SW480 (cell line): ENCODE measurements around the gene VWA8.
"Not testable (repeated sequence)": the region's sequence is repeated elsewhere in the genome, so short reads cannot be mapped to it uniquely, and the experiment has no call there.

Experiments used
- DNase-seq: peaks from one replicate; pipeline ENCODE4 v3.0.0-alpha.2; 2016; ENCODE audit warnings: low spot score

Gene VWA8

DNA sequence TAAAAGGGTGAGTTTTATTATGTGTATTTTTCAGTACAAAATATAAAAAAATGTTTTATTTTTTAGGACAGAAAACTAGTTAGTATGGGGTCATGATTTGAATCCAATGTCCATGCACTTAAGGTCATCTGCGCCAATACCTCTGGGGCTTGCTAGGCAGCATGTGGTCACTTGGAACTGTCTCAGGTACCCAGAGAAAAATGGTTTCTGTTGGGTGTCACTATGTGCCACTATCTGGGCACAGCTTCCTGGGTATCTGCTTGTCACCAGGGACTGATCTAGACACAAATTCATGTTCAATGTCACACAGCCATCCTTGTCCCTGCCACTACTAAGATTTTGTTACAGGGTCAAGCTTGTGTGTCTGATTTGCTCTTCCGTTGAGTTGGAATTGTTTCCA, 403.2 kb downstream of the VWA8 start:
- no peak for DNase-seq

DNA sequence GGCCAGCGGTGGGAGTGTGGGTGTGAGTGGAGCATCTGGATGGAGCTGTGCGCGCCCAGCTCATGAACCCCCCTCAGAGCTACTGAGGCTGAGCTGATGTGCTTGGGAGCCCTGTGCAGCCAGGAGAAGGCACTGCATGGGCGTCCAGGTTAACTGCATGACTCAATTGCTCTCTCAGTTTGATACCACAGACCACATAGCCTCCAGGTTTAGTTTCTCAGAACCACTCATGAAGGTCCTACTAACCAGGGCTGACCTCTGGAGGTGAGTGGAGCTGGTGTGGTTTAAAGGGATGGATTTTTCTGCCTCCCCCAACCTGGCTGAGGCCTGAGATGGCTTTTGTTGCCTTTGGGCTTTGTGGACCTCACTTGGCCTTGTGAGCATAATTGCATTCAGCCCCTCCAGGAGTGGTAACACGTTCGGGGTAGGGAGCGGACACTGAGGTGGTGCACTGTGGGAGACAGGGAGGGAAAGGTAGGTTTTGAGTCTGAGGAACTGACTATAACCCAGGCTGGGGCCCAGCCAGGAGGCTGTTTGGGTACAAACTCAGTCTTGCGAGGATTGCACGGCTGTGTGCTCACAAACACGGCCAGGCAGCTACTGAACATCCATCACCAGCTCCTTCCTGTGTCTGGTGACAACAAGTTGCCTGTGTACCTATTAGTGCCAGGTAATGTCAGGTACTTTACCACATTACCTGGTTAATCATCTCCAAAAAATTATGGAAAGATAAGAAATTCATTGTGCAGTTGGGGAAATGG, 406.1 kb downstream of the VWA8 start:
- DNase-seq, result no peak

DNA sequence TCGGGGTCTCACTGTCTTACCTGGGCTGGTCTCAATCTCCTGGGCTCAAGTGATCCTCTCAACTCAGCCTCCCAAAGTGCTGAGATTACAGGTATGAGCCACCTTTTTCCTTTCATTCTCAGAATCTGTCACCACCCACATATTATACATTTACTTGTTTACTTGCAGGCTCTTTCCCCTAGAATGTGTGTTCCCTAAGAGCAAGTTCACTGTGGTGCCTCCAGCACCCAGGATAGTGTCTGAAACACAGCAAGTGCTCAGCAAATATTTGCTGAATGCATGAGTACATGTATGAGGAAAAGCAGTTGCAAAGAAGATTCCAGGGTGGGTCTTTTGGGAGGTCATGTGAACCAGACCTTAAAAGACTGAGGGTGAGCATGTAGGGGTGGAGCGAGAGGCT, 406.7 kb downstream of the VWA8 start:
- no peak for DNase-seq

DNA sequence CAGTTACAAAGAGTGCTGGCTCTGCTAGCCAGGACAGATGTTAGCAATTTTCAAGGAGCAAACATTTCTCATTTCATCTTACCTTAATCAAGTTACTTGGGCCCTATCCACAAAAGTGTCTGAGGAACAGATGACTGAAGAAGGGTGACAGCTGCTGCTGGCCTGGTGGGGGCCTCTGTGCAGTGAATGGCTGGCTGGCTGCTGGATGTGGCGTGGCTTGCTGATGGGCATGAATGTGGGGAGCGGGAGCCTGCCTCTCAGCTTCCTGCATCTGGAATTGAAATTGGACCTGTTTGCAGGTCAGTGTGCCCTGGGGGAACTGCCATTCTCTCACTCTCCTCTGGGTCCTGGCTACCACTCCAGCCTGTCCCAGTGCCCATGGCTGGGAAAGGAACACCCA, 408.9 kb downstream of the VWA8 start:
- DNase-seq, result no peak

DNA sequence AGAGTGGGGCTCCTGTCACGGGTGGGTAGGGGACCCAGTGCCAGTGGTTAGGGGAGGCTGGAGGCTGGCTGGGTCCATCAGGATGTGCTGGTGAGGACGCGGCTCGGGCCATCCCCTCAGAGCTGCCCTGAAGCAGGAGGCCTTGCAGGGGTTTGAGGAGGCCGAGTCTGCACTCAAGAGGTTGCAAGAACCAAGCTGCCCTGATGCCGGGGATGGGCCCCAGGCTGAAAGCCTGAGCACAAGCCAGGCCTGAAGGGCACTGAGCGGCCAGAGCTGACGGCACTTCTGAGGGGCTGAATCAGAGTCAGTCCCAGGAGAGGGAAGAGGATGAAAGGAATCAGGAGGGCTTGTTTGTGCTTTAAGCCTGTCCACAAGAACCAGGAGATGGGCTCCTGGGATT, 410.6 kb downstream of the VWA8 start:
- no peak for DNase-seq

DNA sequence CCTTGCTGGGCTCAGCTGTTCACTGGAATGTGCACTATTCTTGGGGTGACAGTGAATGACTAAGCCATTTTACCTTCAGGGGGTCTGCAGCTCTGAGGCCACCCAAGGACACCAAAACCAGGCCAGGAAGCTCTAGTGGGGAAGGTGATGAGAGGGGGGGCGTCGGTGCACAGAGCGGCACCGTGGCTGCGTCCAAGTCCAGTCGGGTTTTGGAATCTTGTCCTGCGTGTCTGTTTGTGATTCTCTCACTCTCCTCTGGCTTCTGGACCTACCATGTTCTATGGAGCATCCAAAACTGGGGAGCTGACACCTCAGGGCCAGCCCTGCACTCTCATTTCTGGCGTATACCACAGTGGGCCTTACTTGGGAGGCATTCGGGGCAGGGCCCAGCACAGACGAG, 411.4 kb downstream of the VWA8 start:
- DNase-seq, result no peak

DNA sequence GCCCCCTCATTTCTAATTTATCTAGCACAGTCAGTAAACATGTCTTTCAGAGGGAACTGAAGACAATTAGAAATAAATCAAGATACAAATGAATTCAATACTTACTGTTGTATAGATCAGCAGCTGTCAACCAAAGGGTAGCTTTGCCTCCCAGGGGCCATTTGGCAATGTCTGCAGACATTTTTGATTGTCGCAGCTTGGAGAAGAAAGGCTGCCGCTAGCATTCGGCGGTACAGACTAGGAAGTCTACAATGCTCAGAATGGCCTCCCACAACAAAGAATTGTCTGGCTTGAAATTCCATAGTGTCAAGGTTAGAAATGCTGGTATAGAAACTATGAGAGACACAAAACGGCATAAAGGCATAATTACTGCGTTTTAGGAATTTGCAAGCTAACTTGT, 412.0 kb downstream of the VWA8 start:
- no peak for DNase-seq

DNA sequence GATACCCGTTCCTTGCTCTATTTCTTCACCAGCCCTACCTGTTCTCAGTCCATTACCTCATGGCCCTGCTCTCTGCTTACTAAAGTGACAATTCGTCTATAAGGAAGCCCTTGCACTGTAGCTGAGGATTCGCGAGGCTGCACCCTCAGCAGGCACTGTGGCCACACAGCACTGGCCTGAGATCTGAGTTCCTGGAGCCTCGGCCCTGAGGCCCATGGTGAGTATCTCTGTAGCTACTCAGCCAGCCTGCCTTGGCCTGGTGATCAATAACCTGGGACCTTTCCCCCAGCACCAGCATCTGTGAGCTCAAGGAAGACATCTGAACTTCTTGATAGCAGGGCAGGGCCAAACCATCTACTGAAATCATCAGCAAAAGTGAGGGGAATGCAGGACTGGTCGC, 412.9 kb downstream of the VWA8 start:
- DNase-seq, result no peak

DNA sequence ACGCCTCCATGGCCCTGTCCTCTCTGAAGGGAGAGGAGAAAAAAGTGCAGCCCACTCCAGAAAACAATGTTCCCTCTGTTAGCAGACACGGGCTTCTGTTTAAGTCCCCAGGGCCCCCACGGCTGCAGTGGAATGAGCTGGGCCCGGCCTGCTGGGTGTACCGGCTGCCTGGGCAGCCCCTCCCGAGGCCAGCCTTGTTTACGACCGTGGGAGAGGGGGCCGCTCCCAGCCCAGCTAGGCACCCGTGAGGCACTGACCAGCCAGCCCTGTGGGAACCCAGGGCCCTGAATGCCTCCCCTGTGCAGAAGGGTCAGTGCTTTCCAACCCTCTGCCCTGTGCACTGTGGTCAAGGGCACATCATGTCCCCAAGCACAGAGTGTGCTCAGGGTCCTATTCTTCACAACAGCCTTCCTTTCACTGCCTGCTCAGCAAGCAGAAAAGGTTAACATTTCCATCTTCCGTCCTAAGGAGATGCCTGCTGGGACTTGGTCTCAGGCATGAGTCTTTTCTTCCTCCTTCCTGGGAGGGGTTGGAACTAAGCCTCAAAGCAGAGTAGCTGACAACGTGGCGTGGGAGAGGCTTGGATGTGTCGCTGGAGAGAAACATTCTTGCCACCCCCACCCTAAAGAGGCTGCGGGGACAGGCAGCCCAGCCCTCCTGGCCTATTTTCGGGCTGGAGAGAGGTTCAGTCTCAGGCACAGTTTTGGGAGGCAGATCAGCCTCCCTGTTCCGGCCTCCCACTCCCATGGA, 413.5 kb downstream of the VWA8 start:
- no peak for DNase-seq

DNA sequence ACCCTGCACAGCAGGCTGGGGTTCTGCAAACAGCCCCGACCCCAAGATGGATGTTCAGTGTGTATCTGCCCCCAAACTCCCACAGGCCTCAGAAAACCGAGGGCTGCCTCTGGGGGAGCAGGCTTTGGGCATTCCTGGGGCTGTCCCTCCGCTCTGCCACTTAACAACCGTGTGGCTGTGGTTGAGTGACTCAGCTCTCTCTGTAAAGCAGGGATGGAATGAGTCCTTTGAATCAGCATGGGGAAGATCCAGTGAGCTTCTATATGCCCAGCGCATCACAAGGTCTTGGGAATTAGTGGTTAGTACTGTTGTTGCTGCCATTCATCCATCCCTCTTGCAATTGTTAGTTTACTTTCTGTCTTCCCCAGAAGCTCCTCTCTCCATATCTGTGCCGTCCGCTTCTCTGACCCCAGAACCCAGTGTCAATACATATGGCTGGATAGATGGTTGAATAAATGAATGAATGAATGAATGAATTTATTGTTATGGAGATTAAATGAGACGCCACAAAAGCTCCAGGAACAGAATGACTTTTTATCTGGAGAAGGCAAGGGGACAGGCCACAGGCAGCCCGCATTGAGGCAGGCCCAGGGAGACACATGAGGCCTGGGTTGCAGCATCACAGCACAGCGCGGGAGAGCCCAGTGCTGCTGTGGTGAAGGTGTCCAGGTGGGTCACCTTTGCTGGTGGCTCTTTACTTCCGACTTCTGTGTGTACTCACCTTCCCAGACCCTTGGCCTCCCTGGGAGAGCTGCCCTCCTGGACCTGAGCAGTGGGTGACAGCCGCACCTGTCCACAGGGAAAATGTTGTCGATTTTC, 414.3 kb downstream of the VWA8 start:
- peak; percentile 92 for DNase-seq

DNA sequence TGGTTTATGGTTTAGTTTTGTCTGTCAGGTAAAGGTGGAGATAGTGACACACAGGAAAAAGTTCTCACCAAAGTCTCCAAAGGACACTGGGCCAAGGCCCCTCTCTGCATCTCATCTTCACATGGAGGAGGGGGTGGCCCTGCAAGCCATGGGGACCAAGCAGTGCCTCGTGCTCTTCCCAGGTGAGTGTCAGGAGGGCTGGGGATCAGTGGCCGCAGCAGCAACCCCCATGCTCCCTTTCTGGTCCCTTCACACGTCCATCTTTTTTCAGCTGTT, 415.5 kb downstream of the VWA8 start:
- no peak for DNase-seq

DNA sequence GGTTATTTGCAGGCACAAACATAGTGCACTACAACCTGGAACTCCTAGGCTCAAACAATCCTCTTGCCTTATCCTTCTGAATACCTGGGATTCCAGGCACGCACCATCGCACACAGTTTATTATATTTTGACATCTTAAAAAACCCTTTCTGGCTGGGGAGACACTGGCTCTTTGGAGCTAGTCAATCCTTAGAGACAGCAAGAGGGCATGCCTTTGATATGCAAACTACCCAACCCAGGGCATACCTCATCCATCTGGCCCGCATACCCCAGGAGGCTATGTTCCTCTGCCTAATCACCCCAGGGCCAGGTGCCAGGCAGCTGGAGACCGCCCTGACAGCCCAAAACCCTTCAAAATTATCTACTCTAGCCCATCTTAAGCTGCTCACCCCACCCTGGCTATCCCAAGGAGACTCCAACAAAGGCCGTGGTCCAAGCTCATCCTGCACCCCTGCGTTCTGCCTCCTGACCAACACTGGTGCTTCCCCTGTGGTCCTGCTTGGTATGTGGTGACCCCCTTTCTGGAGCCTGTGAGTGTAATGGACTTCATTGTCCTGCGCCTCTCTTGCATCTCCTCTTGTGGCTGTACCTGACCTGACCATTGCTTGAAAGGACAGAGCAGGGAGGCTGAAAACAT, 417.1 kb downstream of the VWA8 start:
- no peak for DNase-seq

DNA sequence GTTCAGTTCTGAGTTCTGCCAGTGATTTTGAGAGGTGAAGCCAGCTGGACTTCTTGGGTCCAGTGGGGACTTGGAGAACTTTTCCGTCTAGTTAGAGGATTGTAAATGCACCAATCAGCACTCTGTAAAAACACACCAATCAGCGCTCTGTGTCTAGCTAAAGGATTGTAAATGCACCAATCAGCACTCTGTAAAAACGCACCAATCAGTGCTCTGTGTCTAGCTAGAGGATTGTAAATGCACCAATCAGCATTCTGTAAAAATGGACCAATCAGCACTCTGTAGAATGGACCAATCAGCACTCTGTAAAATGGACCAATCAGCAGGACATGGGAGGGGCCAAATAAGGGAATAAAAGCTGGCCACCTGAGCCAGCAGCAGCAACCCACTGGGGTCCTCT, 418.1 kb downstream of the VWA8 start:
- DNase-seq, result not testable (repeated sequence)

DNA sequence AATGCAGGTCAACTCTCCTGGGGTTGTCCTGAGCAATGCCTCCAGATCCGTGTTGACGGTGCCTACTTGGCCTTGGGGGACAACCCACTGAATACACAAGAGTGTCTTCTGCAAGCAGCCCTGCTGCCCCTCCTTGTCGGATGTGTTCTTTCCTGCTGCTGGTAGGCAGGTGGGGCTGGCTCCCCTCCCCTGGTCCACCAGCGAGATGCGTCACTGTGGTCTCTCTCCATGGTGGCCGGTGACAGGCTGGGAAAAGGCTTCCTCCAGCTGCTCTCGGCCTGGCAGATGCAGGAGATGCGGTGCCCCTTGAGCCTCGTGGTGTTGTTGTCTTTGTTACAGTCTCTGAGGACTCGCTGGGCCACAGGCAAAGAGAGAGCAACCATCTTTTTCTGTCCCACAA, 418.6 kb downstream of the VWA8 start:
- DNase-seq, result no peak

DNA sequence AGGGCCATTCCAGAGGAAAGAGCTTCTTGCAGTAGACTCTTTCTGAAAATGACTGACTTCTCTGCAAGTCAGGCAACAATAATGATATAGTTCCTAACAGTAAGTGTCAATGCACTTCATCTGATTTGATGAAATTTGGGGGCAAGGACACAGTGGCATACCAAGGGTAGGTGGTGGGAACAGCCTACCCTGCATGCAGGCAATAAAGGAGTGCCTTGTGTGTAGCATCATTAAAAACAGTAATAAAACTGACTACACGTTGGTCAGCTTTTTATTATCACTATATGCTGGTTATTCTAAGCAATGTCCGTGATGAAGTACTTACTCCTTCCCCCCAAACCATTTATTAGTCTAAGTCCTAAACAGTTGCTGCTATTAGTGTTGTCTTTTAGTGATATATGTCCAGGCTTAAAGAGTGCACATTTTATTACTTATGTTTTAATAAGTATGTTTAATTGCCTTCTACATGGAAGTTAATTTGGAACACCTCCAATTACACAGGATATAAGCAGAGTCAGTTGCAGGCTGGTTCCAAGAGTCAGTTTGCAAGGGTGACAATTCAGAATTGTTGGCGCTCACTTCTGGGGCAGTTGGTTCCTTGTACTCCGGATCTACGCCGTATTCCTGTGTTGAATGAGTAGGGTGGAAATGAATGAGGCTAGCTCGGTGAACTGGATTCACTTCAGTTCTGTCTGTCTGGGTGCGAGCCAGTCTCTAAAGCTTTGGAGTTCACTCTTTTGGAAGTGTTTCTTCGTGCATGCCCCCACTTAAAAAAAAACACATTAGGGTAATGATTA, 419.6 kb downstream of the VWA8 start:
- DNase-seq, result no peak

DNA sequence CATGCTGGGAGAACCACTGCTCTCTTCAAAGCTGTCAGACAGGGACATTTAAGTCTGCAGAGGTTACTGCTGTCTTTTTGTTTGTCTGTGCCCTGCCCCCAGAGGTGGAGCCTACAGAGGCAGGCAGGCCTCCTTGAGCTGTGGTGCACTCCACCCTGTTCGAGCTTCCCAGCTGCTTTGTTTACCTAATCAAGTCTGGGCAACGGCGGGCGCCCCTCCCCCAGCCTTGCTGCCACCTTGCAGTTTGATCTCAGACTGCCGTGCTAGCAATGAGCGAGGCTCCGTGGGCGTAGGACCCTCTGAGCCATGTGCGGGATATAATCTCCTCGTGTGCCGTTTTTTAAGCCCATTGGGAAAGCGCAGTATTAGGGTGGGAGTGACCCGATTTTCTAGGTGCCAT, 420.7 kb downstream of the VWA8 start:
- DNase-seq, result not testable (repeated sequence)

DNA sequence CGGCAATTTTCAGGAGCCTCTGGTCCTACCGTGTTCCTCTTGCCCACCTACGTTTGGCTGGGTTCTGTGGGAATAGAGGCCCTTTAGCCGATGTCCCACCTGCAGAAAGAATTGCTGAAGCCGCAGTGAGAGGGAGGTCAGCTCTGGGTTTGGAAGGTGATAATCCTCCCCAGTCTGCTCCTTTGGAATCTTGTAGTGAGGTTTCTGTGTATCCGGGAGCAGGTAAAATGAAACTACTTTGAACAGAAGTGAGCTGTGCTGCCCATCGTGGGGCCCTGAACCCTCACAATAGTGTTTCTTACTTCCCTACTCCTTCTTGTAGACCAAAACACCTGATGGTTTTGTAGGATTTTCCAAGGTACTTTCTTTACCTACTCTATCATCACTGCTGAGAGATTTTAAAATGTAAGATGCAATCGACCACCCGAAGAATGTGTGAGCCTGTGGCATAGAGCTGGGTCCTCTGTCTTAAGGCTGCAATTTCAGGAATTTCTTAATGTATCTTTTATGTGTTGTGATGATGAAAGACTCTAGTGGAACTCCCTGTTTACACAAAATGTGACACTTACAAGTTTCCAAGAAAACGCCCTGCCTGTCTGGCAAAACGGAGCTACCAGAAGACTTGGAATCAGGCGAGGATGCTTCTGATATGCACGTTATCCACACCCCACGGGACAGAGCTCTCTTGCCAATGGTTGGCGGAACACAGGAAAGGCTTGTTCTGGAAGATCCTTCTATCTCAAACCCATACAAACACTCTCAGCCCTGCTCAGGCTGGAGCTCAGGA, 427.4 kb downstream of the VWA8 start:
- DNase-seq, result no peak

DNA sequence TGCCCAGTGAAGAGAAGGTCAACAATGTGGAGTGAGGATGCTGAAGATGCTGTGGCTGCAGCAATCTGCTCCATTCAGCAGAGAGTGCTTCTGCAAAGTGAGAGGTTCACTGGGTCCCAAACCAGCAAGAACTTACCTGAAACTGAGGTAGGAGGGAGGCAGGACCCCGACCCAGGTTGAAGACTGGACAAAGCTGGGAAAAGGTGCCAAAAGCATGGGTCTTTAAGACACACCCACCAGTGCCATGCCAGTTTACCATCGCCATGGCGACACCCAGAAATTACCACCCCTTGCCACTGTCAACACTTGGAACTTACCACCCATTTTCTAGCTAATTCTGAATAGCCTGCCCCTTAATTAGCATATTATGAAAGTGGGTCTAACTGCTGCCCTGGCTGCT, 432.9 kb downstream of the VWA8 start:
- DNase-seq, result no peak

DNA sequence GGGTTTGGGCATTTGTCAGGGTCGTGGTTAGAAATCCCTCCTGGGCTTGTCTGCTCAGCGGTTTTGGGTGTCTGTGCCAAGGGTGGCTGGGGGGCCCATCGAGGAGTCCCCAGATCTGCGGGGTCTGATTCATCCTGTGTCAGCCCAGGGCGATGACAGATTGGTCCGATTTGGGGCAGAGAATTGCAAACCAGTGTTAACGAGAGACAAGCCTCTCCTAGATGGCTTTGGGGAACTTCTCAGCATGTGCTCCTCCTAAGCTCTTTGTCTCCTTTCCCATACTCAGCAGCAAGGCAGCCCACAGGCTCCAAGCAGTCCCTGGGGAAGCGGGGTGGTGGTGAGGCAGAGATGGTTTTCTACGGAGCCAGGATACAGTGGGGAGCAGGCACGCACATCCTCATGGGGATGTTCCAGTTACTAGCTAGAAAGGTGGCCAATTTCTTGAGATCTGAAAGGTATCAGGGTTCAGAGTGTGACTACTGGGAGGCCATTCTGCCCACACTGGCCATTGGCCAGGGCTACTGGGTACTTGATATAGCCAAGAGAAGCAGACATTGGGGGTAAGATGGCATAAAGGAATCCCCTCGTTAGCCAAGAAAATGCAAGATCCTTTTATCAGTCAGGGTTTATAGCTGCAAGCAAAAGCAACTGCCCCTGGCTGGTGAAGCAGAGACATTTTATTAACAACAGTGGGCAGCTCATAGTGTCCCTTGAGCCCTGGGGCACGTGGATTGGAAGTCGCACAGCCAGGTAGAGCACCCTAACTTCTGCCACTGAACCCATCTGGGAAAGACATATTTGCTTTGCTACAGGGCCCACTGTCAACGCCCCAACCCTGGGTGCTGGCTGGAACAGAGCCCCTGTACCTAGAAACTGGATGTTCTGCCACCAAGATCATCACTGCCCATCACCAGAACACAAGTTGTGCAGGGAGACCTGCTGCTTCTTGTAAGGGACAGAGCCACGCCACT, 440.0 kb downstream of the VWA8 start:
- DNase-seq, result no peak
